Heart right ventricle (tissue), 16 donors: ENCODE data around the gene YDJC. TPM values are rescaled to one million over a fixed set of nuclear protein-coding genes. Genes with fewer than 3 reads are reported as not detected.

ENCODE experiments used
- ATAC-seq, 8 donors: fragments of 200-7000 bp; cut with Tn5 transposase; one replicate each; pipeline ENCODE4 v1.9.1; 2020; ENCODE audit warnings: mild to moderate bottlenecking in 8 of 8, moderate library complexity in 8 of 8, moderate number of reproducible peaks in 1 of 8
- DNase-seq, 2 donors: peaks; one replicate each; pipeline ENCODE4 v3.0.0-alpha.2; 2020
- H3K27ac ChIP-seq, 10 donors: fragments of 200-600 bp; sonication (generic) in 2 of 10; one replicate each; pipeline versions ENCODE4 v1.5.0 to v1.8.0; 2020 to 2022; ENCODE audit warnings: mild to moderate bottlenecking in 3 of 10
- H3K27me3 ChIP-seq, 7 donors: fragments of 200-600 bp; one replicate each; pipeline ENCODE4 v1.8.0; 2021 to 2022; ENCODE audit warnings: mild to moderate bottlenecking in 2 of 7
- H3K36me3 ChIP-seq, 9 donors: fragments of 200-600 bp; sonication (generic) in 1 of 9; one replicate each; pipeline versions ENCODE4 v1.5.0 to v1.8.0; 2020 to 2022; ENCODE audit warnings: mild to moderate bottlenecking in 2 of 9
- H3K4me1 ChIP-seq, 9 donors: fragments of 200-600 bp; sonication (generic) in 1 of 9; one replicate each; pipeline versions ENCODE4 v1.5.0 to v1.8.0; 2020 to 2022; ENCODE audit warnings: mild to moderate bottlenecking in 4 of 9
- H3K4me3 ChIP-seq, 10 donors: fragments of 200-600 bp; sonication (generic) in 2 of 10; one replicate each; pipeline versions ENCODE4 v1.5.0 to v1.8.0; 2020 to 2022; ENCODE audit warnings: mild to moderate bottlenecking in 7 of 10, moderate library complexity in 2 of 10
- H3K9me3 ChIP-seq, 11 donors: fragments of 200-600 bp in 10 of 11; sonication (generic) in 2 of 11; one replicate each; pipeline versions ENCODE4 v1.5.0 to v1.8.0; 2013 to 2022; ENCODE audit warnings: mild to moderate bottlenecking in 2 of 11, control low read depth in 1 of 11, moderate library complexity in 1 of 11
- CTCF ChIP-seq, 9 donors: fragments of 200-600 bp; sonication (generic) in 2 of 9; IDR thresholded peaks; one replicate each; pipeline versions ENCODE4 v1.5.0 to v1.8.0; 2021 to 2022; ENCODE audit warnings: antibody characterized with exemption in 9 of 9, mild to moderate bottlenecking in 5 of 9, moderate library complexity in 1 of 9
- WGBS, 2 donors: extraction: QIAGEN DNeasy Blood & Tissue Kit; methylation state at CpG; one replicate each; pipeline ENCODE4 v1.1.7; 2013; ENCODE audit warnings: inconsistent platforms in 1 of 2; 5-methylcytosine and 5-hydroxymethylcytosine counted together
- intact Hi-C, 10 donors: fragments of 100-400 bp; cut with DNase I; formaldehyde crosslinking; loops; one replicate each; pipeline versions ENCODE4 v1.11.1 to v1.14.2; 2022
- polyA plus RNA-seq, 2 donors: library from polyadenylated mRNA; stranded (reverse); fragments of 200-250 nt; gene quantifications; one replicate each; pipeline ENCODE4 v1.2.3, GENCODE V29; 2013
- total RNA-seq, 10 donors: library from RNA; stranded (reverse); fragmentation: NEBNext Ultra II Directional in 3 of 10; extraction: Animal tissue kit (Norgen Biotek cat#: 25700) in 3 of 10; gene quantifications; one replicate each; pipeline versions ENCODE4 v1.2.1 to v1.2.4, GENCODE V29; 2021 to 2023
- donor health status: Arrhythmogenic right ventricular cardiomyopathy.
- donor health status: ischemic (EF 13 %, LVEDD 7.1; RV severe dilation, severe dysfunction).
- donor health status: healthy with polysubstance abuse.
- donor health status: DM: no; HTN: yes; CAD: no.
- donor health status: DM: no; HTN: no; CAD: no.
- donor health status: ischemic (EF 25% LVEDD 6.9; RV normal size, moderate dysfunction).
- donor health status: ischemic (EF 25% LVEDD 5.7; RV mildly dilated, moderate dysfunction).
- donor health status: healthy.
- donor health status: DM: yes; HTN: yes; CAD: no.
- donor health status: Ischemic cardiomyopathy.
- donor health status: ischemic (EF 35%, LVEDD 5.7; RV mildly dilated, moderate dysfunction).
- donor health status: nonischemic (EF 11% LVEDD 7.7; RV severe dilation, severe dysfunction).
- donor health status: DM: yes; HTN: yes; CAD: no.
- donor health status: PGD.
- donor health status: ischemic (EF 29% LVEDD 5.4; RV normal size, mild dysfunction).
- donor health status: nonischemic (EF 23%, LVEDD 6.1; RV moderate dilation, normal function).

The YDJC gene
- total and polyA plus RNA-seq, 12 donors = 2.3 to 26.4 (median 4.4) TPM

DNA sequence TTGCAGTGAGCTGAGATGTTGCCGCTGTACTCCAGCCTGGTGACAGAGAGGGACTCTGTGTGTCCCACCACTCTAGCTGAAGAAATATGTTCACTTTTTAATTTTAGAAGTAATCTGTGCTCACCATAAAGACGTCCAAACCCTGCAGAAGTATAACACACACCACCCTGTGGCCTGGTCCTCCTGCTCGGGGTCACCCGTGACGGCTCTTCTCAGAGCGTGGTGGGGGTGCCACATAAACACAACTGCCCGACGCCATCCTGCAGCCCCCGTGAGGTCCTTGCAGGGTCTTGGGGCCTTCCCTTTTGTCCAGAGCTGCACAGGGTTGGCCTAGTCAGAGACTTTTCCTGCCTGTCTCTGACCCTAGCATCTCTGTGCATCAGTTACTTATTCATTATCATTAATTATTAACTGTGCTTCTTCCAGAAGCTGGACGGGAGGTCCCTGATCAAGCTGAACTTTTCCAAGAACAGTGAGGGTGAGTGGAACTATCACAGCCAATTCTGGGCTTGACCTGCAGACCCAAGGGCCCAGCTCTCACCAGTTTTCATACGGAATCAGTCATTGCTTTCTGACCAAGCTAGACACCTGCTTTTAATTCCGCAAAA, 44.9 kb upstream of the YDJC start:
- ATAC-seq (no peak), DNase-seq (no peak)
- no peak for TF ChIP-seq CTCF (IDR thresholded peaks at IDR 0.05)
- no peaks in the 10 kb centered on the region for H3K9me3 ChIP-seq
- intact Hi-C loops = loop anchor here in 1 of 10 donors (5.0 kb wide), 1 partner anchor 37 kb away; no protein-coding TSS in a partner anchor
- WGBS, 2 donors = 97% methylated on average over 12 of the region's 12 CpGs
- H3K4me1 ChIP-seq = peaks cover 0 to 12% (median 0%) of the 10 kb centered on the region in 9 donors
- peaks cover 0 to 81% (median 35%) of the 10 kb centered on the region in 9 donors for H3K36me3 ChIP-seq
- no peak overlapping the region for H3K4me3 ChIP-seq
- no peak overlapping the region for H3K27ac ChIP-seq
- no peaks in the 10 kb centered on the region for H3K27me3 ChIP-seq

DNA sequence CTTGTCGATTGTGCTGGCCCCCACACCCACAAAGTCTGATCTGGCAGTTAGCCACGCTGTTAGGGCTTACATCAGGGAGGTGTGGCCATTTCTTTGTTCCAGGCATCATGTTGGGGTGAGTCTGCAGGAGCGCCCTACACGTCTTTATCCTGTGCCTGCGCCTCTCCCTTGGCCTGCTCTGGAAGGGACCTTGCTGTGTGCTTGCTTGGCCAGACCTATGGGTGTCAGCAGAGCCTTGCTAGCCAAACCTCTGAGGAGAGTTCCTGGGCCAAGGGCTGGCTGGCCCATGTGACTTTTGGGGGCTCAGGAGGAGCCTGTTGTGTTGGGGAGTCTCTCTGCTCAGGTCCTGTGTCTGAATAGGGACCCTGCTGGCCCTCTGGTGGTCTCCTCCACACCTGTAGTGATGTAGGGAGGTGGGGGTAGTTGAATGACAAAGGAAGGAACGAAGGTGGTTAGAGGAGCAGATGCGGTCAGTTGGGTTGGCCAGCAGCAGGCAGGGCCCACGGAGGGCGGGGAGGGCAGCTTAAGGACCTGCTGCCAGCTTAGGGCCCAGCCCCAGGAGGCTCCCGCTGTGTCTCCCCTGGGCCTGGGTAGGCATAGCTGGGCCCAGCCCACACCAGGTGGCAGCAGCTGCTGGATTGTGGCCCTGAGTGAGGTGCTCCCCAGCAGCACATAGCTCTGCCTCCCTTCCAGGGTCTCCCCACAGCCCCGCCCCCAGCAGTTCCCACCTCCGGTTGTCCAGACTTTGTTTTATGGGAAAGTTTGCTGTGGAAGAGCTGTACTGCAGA, 43.9 kb upstream of the YDJC start:
- intact Hi-C loops = loop anchor here in 1 of 10 donors (5.0 kb wide), 1 partner anchor 36 kb away; no protein-coding TSS in a partner anchor
- H3K27ac ChIP-seq = no peak overlapping the region
- WGBS, 2 donors = 93 to 95% methylated on average over 12 of the region's 12 CpGs
- ATAC-seq = no peak
- no peak for TF ChIP-seq CTCF (IDR thresholded peaks at IDR 0.05)
- H3K4me1 ChIP-seq = peaks cover 0 to 12% (median 0%) of the 10 kb centered on the region in 9 donors
- no peaks in the 10 kb centered on the region for H3K27me3 ChIP-seq
- DNase-seq = no peak
- peaks cover 0 to 85% (median 35%) of the 10 kb centered on the region in 9 donors for H3K36me3 ChIP-seq
- H3K9me3 ChIP-seq = no peaks in the 10 kb centered on the region
- no peak overlapping the region for H3K4me3 ChIP-seq

DNA sequence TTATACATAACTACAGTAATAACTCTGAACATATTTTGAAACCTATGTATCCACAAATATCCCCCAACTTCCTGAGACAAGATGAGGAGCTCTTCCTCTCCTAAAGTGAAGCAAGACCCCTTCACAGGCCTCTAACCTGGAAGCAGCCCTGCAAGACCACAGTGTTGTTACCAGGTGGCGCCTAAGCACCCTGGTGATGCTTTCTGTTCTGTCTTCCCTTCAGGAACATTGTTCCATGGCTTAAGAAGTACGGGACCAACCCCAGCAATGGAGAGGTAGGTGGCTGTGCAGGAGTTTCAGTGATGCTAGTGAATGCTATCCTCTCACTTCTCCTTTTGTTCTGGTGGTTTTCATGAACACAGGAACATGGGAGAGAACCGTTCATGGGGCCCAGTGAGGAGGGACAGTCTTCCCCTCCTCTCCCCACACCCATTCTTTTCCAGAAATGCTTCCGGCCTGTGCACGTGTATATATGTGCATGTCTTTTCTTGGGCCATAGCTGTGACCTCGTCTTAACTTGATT, 42.3 kb upstream of the YDJC start:
- no peak for TF ChIP-seq CTCF (IDR thresholded peaks at IDR 0.05)
- Histone ChIP-seq H3K4me3 (no peak overlapping the region), H3K36me3 (peaks cover 0 to 76% (median 35%) of the 10 kb centered on the region in 9 donors), H3K4me1 (peaks cover 0 to 19% (median 5%) of the 10 kb centered on the region in 9 donors), H3K27me3 (no peaks in the 10 kb centered on the region), H3K9me3 (no peaks in the 10 kb centered on the region), H3K27ac (no peak overlapping the region)
- no peak for DNase-seq
- ATAC-seq = no peak
- 85 to 91% methylated on average over 6 of the region's 6 CpGs for WGBS, 2 donors
- intact Hi-C loops = loop anchor here in 1 of 10 donors (5.0 kb wide), 1 partner anchor 35 kb away; no protein-coding TSS in a partner anchor

DNA sequence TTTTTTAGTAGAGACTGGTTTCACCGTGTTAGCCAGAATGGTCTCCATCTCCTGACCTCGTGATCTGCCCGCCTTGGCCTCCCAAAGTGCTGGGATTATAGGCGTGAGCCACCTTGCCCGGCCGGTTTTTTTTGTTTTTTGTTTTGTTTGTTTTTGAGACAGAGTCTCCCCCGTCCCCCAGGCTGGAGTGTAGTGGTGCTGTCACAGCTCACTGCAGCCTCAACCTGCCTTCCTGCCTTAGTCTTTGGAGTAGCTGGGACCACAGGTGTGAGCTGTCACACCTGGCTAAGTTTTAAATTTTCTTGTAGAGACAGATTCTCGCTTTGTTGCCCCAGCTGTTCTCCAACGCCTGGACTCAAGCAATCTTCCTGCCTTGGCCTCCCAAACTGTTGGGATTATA, 39.2 kb upstream of the YDJC start:
- no peak overlapping the region for H3K27ac ChIP-seq
- no peaks in the 10 kb centered on the region for H3K27me3 ChIP-seq
- H3K4me3 ChIP-seq = no peak overlapping the region
- intact Hi-C loops = no loop called here
- peaks cover 0 to 32% (median 13%) of the 10 kb centered on the region in 9 donors for H3K4me1 ChIP-seq
- no peak for TF ChIP-seq CTCF (IDR thresholded peaks at IDR 0.05)
- 93 to 96% methylated on average over 8 to 9 of the region's 9 CpGs for WGBS, 2 donors
- ATAC-seq (no peak), DNase-seq (no peak)
- H3K36me3 ChIP-seq = peaks cover 0 to 52% (median 24%) of the 10 kb centered on the region in 9 donors
- no peaks in the 10 kb centered on the region for H3K9me3 ChIP-seq
